Urinary bladder (tissue), 4 donors: ENCODE results near the gene PPME1. TPM values are rescaled to one million over a fixed set of nuclear protein-coding genes. Genes with fewer than 3 reads are reported as not detected.
A peak's percentile ranks its signal among the peaks of the same experiment; 100 is the strongest.

Experiments
- DNase-seq: peaks from one replicate; pipeline ENCODE4 v3.0.0-alpha.2; 2015; ENCODE audit errors: extremely low spot score
- H3K27ac ChIP-seq: one replicate; pipeline ENCODE4 v1.5.1; 2013; ENCODE audit warnings: low read depth, mild to moderate bottlenecking, moderate library complexity
- H3K36me3 ChIP-seq: one replicate; pipeline ENCODE4 v1.6.1; 2013; ENCODE audit warnings: mild to moderate bottlenecking, moderate library complexity; ENCODE audit not compliant: insufficient read depth
- H3K4me1 ChIP-seq: one replicate; pipeline ENCODE4 v1.6.1; 2013; ENCODE audit warnings: mild to moderate bottlenecking, moderate library complexity; ENCODE audit not compliant: insufficient read depth
- H3K4me3 ChIP-seq: one replicate; pipeline ENCODE4 v1.5.1; 2013; ENCODE audit warnings: low read depth, low read length
- WGBS: extraction: QIAGEN DNeasy Blood & Tissue Kit; methylation state at CpG from one replicate; pipeline ENCODE4 v1.1.7; 2013; 5-methylcytosine and 5-hydroxymethylcytosine counted together
- polyA plus RNA-seq: library from polyadenylated mRNA; stranded (reverse); fragments of 200-250 nt; gene quantifications from one replicate; pipeline ENCODE4 v1.2.3, GENCODE V29; 2013
- total RNA-seq: library from RNA; depleted of rRNA; stranded (reverse); fragments of >200 nt; gene quantifications from one replicate; pipeline ENCODE4 v1.2.3, GENCODE V29; 2014
- donor health status: healthy with polysubstance abuse.
- donor health status: healthy.

Gene PPME1
- total and polyA plus RNA-seq, 2 donors: 24.5 to 33.4 TPM

DNA sequence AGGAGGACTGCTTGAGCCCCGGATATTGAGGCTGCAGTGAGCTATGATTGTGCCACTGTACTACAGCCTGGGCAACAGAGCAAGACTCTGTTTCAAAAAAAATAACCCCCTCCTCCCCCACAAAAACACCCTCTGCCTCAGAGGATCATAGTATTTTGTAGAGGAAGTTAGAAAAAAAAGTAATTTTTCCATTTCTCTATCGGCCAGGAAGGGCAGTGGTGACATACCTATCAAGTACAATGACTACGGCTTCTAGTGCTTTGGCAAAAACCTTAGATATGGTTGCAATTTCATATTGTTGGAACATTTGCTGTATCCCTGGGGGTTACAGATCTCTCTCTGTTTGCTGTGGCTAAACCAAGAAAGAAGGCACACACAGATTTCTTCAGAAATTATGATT, 29.2 kb upstream of the PPME1 start:
- Histone ChIP-seq H3K4me1 (no peaks in the 10 kb centered on the region), H3K27ac (no peak overlapping the region)
- 82% methylated on average over 3 of the region's 3 CpGs for WGBS

DNA sequence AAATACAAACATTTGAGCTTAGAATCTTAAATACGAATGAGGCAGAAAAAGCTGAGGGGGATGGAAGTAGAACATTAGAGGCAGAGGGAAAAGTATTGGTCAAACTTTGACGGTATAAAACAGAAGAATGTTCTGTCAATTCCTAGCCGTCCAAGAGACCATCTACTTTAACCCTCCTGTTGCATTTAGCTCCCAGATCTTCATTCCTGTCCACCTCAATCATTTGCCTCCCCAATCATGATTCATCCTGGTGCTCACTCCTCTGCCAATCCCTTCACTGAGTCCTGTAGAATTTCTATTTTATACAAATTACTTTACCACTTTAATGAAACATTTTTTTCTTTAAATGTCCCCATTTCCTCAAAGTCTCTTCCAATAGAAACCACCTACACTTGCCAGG, 28.5 kb upstream of the PPME1 start:
- Histone ChIP-seq H3K4me1 (no peaks in the 10 kb centered on the region), H3K27ac (no peak overlapping the region), H3K36me3 (no peaks in the 10 kb centered on the region), H3K4me3 (no peak overlapping the region)
- 89% methylated on average over 3 of the region's 3 CpGs for WGBS
- DNase-seq: no peak

More for the DNA sequence above, 29.2 kb upstream of the PPME1 start:
- DNase-seq: no peak
- no peaks in the 10 kb centered on the region for H3K36me3 ChIP-seq
- no peak overlapping the region for H3K4me3 ChIP-seq

DNA sequence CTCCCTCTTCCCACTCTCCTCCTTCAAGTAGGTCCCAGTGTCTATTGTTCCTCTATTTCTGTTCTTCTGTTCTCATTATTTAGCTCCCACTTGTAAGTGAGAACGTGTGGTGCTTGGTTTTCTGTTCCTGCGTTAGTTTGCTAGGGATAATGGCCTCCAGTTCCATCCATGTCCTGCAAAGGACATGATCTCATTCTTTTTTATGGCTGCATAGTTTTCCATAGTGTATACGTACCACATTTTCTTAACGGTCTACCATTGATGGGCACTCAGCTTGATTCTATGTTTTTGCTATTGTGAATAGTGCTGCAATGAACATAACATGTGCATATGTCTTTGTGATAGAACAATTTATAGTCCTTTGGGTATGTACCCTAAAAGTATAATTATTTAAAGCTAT, 26.5 kb upstream of the PPME1 start:
- Histone ChIP-seq H3K27ac (no peak overlapping the region), H3K36me3 (no peaks in the 10 kb centered on the region), H3K4me1 (no peaks in the 10 kb centered on the region), H3K4me3 (no peak overlapping the region)
- 97% methylated on average over 4 of the region's 4 CpGs for WGBS
- no peak for DNase-seq

DNA sequence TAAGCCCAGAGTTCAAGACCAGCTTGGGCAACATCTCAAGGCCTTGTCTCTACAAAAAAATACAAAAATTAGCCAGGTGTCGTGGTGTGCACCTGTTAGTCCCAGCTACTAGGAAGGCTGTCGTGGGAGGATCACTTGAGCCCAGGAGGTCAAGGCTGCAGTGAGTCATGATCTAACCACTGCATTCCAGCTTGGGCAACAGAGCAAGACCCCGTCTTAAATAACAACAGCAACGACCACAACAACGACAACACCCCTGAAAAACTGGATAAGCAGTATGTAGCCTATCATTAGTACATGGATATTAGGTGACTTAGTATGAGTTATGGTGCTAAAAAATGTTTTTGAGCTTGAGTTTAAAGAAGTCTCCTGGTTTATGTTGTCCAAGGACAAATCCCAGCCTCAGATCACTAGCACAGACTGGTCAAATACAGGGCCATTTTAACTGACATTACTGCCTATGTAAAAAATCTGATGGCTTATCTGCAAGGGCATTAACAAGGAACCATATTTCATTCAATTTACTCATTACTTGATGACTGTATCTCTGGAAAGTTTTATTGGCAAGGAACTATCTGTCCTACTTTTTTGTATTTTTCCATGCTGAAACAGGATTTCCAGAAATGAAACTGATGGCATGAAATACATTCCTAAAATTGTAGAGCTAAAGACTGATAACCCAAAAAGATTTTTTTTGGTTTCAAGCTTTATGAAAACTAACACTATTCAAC, 23.7 kb upstream of the PPME1 start:
- 94% methylated on average over 5 of the region's 5 CpGs for WGBS
- no peaks in the 10 kb centered on the region for H3K4me1 ChIP-seq
- no peak overlapping the region for H3K27ac ChIP-seq
- no peak overlapping the region for H3K4me3 ChIP-seq
- H3K36me3 ChIP-seq: no peaks in the 10 kb centered on the region
- DNase-seq: no peak

DNA sequence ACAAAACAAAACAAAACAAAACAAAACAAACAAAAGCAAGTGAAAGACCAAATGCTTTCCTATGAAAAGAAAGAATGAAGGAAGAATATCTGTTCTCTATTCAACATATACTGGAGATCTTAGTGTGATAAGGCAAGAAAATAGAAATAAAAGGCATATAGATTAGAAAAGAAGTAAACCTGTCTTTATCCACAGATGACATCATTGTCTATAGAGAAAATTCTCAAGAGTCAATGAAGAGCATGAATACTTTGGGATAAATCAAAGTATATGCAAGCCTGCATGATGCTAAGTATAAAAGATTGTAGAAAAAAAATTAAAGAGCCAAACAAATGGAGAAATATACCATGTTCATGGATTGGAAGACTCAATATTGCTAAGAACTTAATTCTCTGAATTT, 17.9 kb upstream of the PPME1 start:
- no peak overlapping the region for H3K4me3 ChIP-seq

DNA sequence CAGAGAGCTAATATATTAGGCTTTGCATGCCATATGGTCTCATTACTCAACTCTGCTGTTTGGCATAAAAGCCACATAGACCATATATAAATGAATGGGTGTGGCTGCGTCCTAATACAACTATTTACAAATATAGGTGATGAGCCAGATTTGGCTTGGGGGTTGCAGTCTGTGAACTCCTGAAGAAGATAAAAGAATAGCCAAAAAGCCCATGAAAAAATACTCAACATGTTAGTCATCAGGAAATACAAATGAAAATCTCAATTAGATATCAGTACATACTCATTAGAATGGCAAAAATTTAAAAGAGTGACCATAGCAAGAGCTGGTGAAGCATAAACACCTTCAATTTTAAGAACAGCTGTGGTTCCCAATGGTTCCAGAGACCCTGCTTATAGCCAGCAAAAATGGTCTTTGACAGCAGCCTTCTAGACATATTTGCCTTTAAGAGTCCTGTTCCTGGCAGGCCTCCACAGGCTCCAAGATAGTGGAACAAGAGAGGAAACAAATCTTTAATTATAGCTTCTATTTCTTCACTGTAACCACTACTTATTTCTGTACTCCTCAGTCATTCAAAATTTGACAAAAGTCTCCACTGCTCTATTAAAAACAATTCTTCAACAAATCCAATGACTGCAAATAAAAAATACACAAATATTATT, 16.3 kb upstream of the PPME1 start:
- peaks cover 3% of the 10 kb centered on the region for H3K36me3 ChIP-seq
- no peak overlapping the region for H3K27ac ChIP-seq
- H3K4me3 ChIP-seq: no peak overlapping the region
- WGBS: 80% methylated on average over 1 of the region's 1 CpG
- H3K4me1 ChIP-seq: peaks cover 2% of the 10 kb centered on the region
- DNase-seq: no peak

More for the DNA sequence above, 17.9 kb upstream of the PPME1 start:
- peaks cover 2% of the 10 kb centered on the region for H3K4me1 ChIP-seq
- H3K36me3 ChIP-seq: peaks cover 3% of the 10 kb centered on the region
- DNase-seq: no peak
- H3K27ac ChIP-seq: no peak overlapping the region

DNA sequence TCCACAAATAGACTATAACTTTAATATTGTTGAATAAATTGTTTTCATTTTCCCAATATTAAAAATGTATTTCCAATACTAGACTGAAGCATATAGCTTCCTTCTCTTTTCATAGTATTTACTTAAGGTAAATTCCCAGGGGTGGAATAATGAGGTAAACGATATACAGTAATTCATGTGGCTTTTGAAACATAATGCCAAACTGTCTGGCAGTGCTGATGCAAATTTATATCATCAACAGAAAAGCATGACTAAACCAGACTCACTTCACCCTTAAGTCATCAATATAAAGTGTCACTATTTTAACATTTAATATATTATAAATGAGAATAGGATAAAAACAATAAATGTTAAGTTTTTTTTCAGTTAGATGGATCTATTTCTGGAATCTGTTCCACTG, 13.9 kb upstream of the PPME1 start:
- Histone ChIP-seq H3K36me3 (peaks cover 5% of the 10 kb centered on the region), H3K4me1 (peaks cover 2% of the 10 kb centered on the region), H3K4me3 (no peak overlapping the region), H3K27ac (no peak overlapping the region)
- WGBS: 89% methylated on average over 1 of the region's 1 CpG
- no peak for DNase-seq

DNA sequence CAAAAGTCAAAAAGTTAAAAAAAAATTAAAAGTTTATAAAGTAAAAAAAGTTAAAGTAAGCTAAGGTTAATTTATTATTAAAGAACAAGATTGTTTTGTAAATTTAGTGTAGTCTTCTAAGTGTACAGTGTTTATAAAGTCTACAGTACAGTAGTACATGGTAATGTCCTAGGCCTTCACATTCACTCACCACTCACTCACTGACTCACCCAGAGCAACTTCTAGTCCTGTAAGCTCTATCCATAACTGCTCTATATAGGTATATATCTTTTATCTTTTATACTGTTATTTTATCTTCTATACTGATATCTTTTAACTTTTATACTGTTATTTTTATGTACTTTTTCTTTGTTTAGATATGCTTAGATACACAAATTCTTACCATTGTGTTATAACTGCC, 11.4 kb upstream of the PPME1 start:
- Histone ChIP-seq H3K4me3 (no peak overlapping the region), H3K4me1 (peaks cover 2% of the 10 kb centered on the region), H3K36me3 (peaks cover 6% of the 10 kb centered on the region), H3K27ac (no peak overlapping the region)
- no peak for DNase-seq

DNA sequence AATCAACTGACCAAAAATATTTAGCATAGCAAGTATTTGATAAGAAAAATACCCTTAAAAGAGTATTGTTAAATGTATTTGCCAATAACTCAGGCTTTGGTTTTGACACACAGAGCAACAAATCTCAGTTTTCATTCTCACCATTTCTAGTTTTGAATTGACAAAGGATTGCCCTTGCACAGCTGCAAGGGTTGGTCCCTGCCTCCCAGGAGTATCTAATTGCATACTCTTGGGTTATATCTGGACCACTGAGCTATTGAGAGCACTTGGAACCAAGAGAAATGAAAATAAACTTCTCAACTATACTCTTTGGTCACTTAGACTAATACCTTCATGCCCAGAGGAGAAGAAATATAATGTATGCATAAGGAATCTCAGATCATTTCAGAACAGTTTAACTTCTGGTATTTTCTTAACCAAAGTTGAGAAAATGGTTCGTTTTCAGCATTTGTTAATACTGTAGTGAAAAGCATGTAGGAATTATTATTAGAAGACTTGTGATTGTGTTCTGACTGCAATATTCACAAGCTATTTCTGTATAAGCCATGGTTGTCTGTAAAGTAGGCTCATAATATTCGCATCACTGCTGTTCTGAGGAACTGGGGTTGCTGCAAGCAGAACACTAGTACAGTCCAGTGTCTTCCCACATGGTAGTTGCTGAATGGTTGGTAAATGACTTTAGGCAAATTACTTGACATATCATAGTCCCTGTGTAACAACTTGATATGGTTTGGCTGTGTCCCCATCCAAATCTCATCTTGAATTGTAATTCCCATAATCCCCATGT, 8.2 kb upstream of the PPME1 start:
- H3K4me3 ChIP-seq: no peak overlapping the region
- no peak for DNase-seq
- no peaks in the 10 kb centered on the region for H3K4me1 ChIP-seq
- WGBS: 89% methylated on average over 2 of the region's 2 CpGs
- peaks cover 6% of the 10 kb centered on the region for H3K36me3 ChIP-seq
- H3K27ac ChIP-seq: no peak overlapping the region

DNA sequence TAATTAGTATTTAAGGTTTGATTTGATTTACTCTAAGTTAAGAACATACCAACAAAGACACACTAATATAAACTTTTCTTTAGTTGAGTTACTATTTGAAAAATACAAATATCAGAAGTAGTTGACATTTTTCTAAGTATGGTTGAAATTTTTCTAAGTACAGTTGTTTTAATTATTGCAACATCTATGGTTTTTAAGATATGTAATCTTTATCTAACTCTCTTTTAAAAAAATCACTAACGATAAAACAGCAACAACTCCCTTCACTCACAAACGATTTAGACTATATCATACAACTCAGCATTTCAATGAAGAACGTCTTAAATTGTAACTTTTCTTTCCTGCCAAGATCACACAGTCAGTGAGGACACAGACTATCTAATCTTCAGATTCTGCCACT, 2.3 kb upstream of the PPME1 start:
- DNase-seq: no peak
- Histone ChIP-seq H3K4me3 (no peak overlapping the region), H3K36me3 (peaks cover 3% of the 10 kb centered on the region), H3K27ac (no peak overlapping the region), H3K4me1 (no peaks in the 10 kb centered on the region)
- WGBS: 67% methylated on average over 3 of the region's 3 CpGs

DNA sequence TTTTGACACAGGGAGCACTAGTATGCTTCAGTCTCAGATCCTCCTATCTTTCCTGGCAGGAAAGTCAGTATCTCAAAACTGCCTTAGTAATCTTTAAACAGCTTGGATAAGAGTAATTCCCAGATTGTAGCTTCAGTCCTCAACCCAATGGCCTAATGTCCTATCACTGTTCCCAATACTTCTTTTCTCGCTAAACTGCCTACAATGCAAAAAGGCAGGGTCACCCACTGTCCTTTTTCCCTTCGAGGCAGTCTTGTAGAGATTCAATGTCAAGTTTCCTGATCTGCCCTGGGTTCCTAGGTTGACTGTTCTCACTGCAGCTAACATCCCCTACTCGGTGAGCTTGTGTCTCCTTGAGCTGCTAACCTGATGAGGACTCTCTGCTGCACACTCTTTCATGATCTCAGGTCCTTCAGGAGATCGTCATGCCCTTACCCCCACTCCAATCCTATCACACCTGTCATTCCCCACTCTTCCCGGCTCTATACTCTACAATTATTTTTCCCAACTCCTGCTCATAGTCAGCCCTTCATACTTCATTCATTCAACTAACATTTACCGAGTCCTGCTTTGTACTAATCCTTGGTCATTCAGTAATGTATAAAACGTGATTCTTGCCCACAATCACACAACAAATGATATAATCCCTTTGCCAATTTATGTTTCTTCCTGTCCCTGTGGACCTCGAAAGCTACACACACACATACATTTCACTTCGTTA, 1.2 kb upstream of the PPME1 start:
- H3K4me3 ChIP-seq: peak overlapping the region; percentile 76
- no peaks in the 10 kb centered on the region for H3K4me1 ChIP-seq
- peaks cover 1% of the 10 kb centered on the region for H3K36me3 ChIP-seq
- H3K27ac ChIP-seq: no peak overlapping the region
- WGBS: 8% methylated on average over 9 of the region's 9 CpGs
- DNase-seq: no peak

DNA sequence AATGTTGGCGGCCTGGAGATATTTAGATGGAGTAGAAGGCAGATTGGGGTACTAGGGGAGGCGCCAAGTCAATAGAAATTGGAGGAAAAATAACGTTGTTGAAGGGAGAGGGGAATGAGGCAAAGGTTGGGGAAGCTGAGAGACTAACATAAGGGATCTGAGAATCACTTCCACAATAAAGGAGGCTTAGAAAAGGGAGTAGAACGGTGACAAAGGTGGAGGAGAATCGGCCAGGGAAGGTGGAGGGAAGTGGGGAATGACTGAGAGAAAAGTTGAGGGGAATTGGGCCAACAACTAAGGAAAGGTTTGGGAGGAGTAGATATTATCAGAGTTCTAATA, 510 bp downstream of the PPME1 start:
- Histone ChIP-seq H3K27ac (peak overlapping the region; percentile 73), H3K36me3 (peaks cover 1% of the 10 kb centered on the region), H3K4me3 (peak overlapping the region; percentile 76), H3K4me1 (no peaks in the 10 kb centered on the region)
- no peak for DNase-seq
- WGBS: 2% methylated on average over 5 of the region's 5 CpGs

DNA sequence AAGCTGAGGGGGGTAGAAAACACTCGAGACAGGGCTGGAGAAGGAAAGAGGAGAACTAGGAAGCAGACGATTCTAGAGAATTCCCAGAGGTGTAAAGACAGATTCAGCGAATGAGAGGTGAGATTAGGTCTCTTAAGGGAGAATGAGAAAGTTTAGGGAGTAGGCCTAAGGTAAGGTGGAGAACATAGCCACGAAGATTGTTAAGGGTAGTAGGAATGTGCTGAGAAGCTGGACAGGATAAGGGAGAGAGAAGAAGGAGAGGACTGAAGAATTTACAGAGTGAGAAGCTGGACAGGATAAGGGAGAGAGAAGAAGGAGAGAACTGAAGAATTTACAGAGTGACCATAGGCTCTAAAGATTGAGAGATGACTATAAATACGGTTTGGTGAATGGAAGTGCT, 908 bp downstream of the PPME1 start:
- H3K27ac ChIP-seq: no peak overlapping the region
- 28% methylated on average over 5 of the region's 5 CpGs for WGBS

More for the DNA sequence above, 908 bp downstream of the PPME1 start:
- Histone ChIP-seq H3K4me1 (no peaks in the 10 kb centered on the region), H3K36me3 (peaks cover 1% of the 10 kb centered on the region), H3K4me3 (peak overlapping the region; percentile 76)
- DNase-seq: no peak
